IPS DF 6.9 (cell line): ENCODE measurements around the gene PTPRN2.

Experiments
- DNase-seq: peaks from one replicate; pipeline ENCODE4 v3.0.0-alpha.2; 2013; ENCODE audit warnings: low read depth, low spot score
- H3K27ac ChIP-seq: one replicate; pipeline ENCODE4 v1.5.1; 2013; ENCODE audit warnings: low read length, control low read depth
- H3K27me3 ChIP-seq: 2 replicates; pipeline ENCODE4 v1.6.1; 2013; ENCODE audit warnings: mild to moderate bottlenecking, low read length; ENCODE audit not compliant: control insufficient read depth, insufficient read depth
- H3K36me3 ChIP-seq: 2 replicates; pipeline ENCODE4 v1.6.1; 2013; ENCODE audit warnings: low read length; ENCODE audit not compliant: control insufficient read depth, insufficient read depth
- H3K4me1 ChIP-seq: 2 replicates; pipeline ENCODE4 v1.6.1; 2013; ENCODE audit warnings: low read length; ENCODE audit not compliant: control insufficient read depth, insufficient read depth
- H3K4me3 ChIP-seq: 2 replicates; pipeline ENCODE4 v1.5.1; 2013; ENCODE audit warnings: mild to moderate bottlenecking, low read length
- H3K9me3 ChIP-seq: 2 replicates; pipeline ENCODE4 v1.6.1; 2013; ENCODE audit warnings: low read length, inconsistent platforms; ENCODE audit not compliant: control insufficient read depth, insufficient read depth
- WGBS: extraction: QIAGEN DNeasy Blood & Tissue Kit; methylation state at CpG from one replicate; pipeline ENCODE4 v1.1.7; 2013; ENCODE audit warnings: mixed read lengths, missing lambda C conversion rate; ENCODE audit not compliant: insufficient read length, insufficient coverage; 5-methylcytosine and 5-hydroxymethylcytosine counted together

PTPRN2 gene

GRCh38 chr7:158134824-158135223 is 452.8 kb downstream of the PTPRN2 start:
- WGBS = no CpG with 5 or more reads among the region's 4 CpGs

GRCh38 chr7:158133515-158134271 is 453.9 kb downstream of the PTPRN2 start:
- H3K27me3 ChIP-seq = no peaks in the 10 kb centered on the region
- H3K4me3 ChIP-seq = no peak overlapping the region
- DNase-seq = no peak
- WGBS = no CpG with 5 or more reads among the region's 36 CpGs
- peaks cover 35% of the 10 kb centered on the region for H3K9me3 ChIP-seq
- no peaks in the 10 kb centered on the region for H3K4me1 ChIP-seq
- H3K36me3 ChIP-seq = no peaks in the 10 kb centered on the region; the same call in 1 of the 2 replicates
- no peak overlapping the region for H3K27ac ChIP-seq

More at GRCh38 chr7:158134824-158135223, 452.8 kb downstream of the PTPRN2 start:
- no peak for DNase-seq
- Histone ChIP-seq H3K4me3 (no peak overlapping the region), H3K9me3 (peaks cover 35% of the 10 kb centered on the region), H3K4me1 (no peaks in the 10 kb centered on the region), H3K27ac (no peak overlapping the region), H3K27me3 (no peaks in the 10 kb centered on the region), H3K36me3 (no peaks in the 10 kb centered on the region; the same call in 1 of the 2 replicates)

- H3K27me3 ChIP-seq = no peaks in the 10 kb centered on the region
- no peak overlapping the region for H3K27ac ChIP-seq
- H3K36me3 ChIP-seq = no peaks in the 10 kb centered on the region; the same call in 1 of the 2 replicates
- no CpG with 5 or more reads among the region's 21 CpGs for WGBS
- no peak for DNase-seq
- H3K4me3 ChIP-seq = no peak overlapping the region
- H3K4me1 ChIP-seq = no peaks in the 10 kb centered on the region
- H3K9me3 ChIP-seq = peaks cover 31% of the 10 kb centered on the region
Measured at GRCh38 chr7:158133057-158133456, 454.6 kb downstream of the PTPRN2 start.

- no peaks in the 10 kb centered on the region for H3K4me1 ChIP-seq
- no peak overlapping the region for H3K27ac ChIP-seq
- no peaks in the 10 kb centered on the region for H3K27me3 ChIP-seq
- no peak overlapping the region for H3K4me3 ChIP-seq
- no peak for DNase-seq
- no peaks in the 10 kb centered on the region; the same call in 1 of the 2 replicates for H3K36me3 ChIP-seq
- H3K9me3 ChIP-seq = peaks cover 29% of the 10 kb centered on the region
- no CpG with 5 or more reads among the region's 10 CpGs for WGBS
Measured at GRCh38 chr7:158130023-158130409, 457.6 kb downstream of the PTPRN2 start.

- H3K27ac ChIP-seq = no peak overlapping the region
- no peaks in the 10 kb centered on the region for H3K4me1 ChIP-seq
- no peak overlapping the region for H3K4me3 ChIP-seq
- peaks cover 31% of the 10 kb centered on the region for H3K9me3 ChIP-seq
- WGBS = 87% methylated on average over 3 of the region's 12 CpGs
- H3K36me3 ChIP-seq = no peaks in the 10 kb centered on the region; the same call in 1 of the 2 replicates
- no peaks in the 10 kb centered on the region for H3K27me3 ChIP-seq
- no peak for DNase-seq
Measured at GRCh38 chr7:158129037-158130022, 458.3 kb downstream of the PTPRN2 start.

GRCh38 chr7:158128572-158128971 is 459.1 kb downstream of the PTPRN2 start:
- DNase-seq = no peak
- no peak overlapping the region for H3K4me3 ChIP-seq
- H3K36me3 ChIP-seq = no peaks in the 10 kb centered on the region; the same call in 1 of the 2 replicates
- no CpG with 5 or more reads among the region's 9 CpGs for WGBS
- no peaks in the 10 kb centered on the region for H3K27me3 ChIP-seq
- H3K9me3 ChIP-seq = peaks cover 34% of the 10 kb centered on the region
- H3K4me1 ChIP-seq = no peaks in the 10 kb centered on the region
- H3K27ac ChIP-seq = no peak overlapping the region

GRCh38 chr7:158127241-158127640 is 460.4 kb downstream of the PTPRN2 start:
- Histone ChIP-seq H3K9me3 (peaks cover 38% of the 10 kb centered on the region), H3K4me1 (no peaks in the 10 kb centered on the region), H3K27me3 (no peaks in the 10 kb centered on the region), H3K36me3 (no peaks in the 10 kb centered on the region; the same call in 1 of the 2 replicates), H3K4me3 (no peak overlapping the region), H3K27ac (no peak overlapping the region)
- WGBS = no CpG with 5 or more reads among the region's 15 CpGs
- DNase-seq = no peak

GRCh38 chr7:158126661-158127060 is 461.0 kb downstream of the PTPRN2 start:
- WGBS = no CpG with 5 or more reads among the region's 15 CpGs
- Histone ChIP-seq H3K4me1 (no peaks in the 10 kb centered on the region), H3K9me3 (peaks cover 43% of the 10 kb centered on the region)

GRCh38 chr7:158125721-158126120 is 461.9 kb downstream of the PTPRN2 start:
- no CpG with 5 or more reads among the region's 22 CpGs for WGBS
- Histone ChIP-seq H3K4me3 (no peak overlapping the region), H3K4me1 (no peaks in the 10 kb centered on the region), H3K27me3 (no peaks in the 10 kb centered on the region), H3K36me3 (no peaks in the 10 kb centered on the region; the same call in 1 of the 2 replicates), H3K9me3 (peaks cover 44% of the 10 kb centered on the region), H3K27ac (no peak overlapping the region)
- DNase-seq = no peak

More at GRCh38 chr7:158126661-158127060, 461.0 kb downstream of the PTPRN2 start:
- Histone ChIP-seq H3K4me3 (no peak overlapping the region), H3K27me3 (no peaks in the 10 kb centered on the region), H3K36me3 (no peaks in the 10 kb centered on the region; the same call in 1 of the 2 replicates), H3K27ac (no peak overlapping the region)
- DNase-seq = no peak

GRCh38 chr7:158125091-158125490 is 462.5 kb downstream of the PTPRN2 start:
- Histone ChIP-seq H3K36me3 (no peaks in the 10 kb centered on the region; the same call in 1 of the 2 replicates), H3K27me3 (no peaks in the 10 kb centered on the region), H3K4me1 (no peaks in the 10 kb centered on the region), H3K4me3 (no peak overlapping the region), H3K9me3 (peaks cover 44% of the 10 kb centered on the region), H3K27ac (no peak overlapping the region)
- WGBS = no CpG with 5 or more reads among the region's 17 CpGs
- DNase-seq = no peak
